RWPE1 (cell line): ENCODE data around the gene GTF2H4.
A peak's percentile ranks its signal among the peaks of the same experiment; 100 is the strongest.

Source experiments
- CTCF ChIA-PET: fragments of 350-600 bp; sonication (Branson Sonifier 250); formaldehyde crosslinking; extraction: SDS; loops from one replicate; lab custom pipeline; 2021; lab: Yijun Ruan, JAX
- POLR2A ChIA-PET: fragments of 400-600 bp; formaldehyde crosslinking; extraction: SDS; loops from one replicate; lab custom pipeline; 2020; ENCODE audit warnings: antibody characterized with exemption; ENCODE audit not compliant: low non-redundant PET; lab: Yijun Ruan, JAX
- DNase-seq: peaks from one replicate; pipeline ENCODE4 v3.0.0; 2012; ENCODE audit warnings: low spot score
- H3K27ac ChIP-seq: fragments of 450-650 bp; 2 replicates; pipeline ENCODE4 v1.5.1; 2017
- TF ChIP-seq, protein P1 (sequence below): fragments of 450-650 bp; conservative IDR thresholded peaks from 2 replicates; pipeline ENCODE4 v1.5.1; 2017; ENCODE audit warnings: low read depth, mild to moderate bottlenecking

Gene GTF2H4

GRCh38 chr6:30931969-30932645 is 24.1 kb downstream of the GTF2H4 start, which contains the start of gene SFTA2:
Gene SFTA2, minus strand, starts transcription at chr6:30932170. Its CDS starts 74 bp downstream, at chr6:30932096.
- H3K27ac ChIP-seq: no peak within 1 kb of the TSS; the same call in 1 of the 2 replicates
- ChIA-PET POLR2A (interaction anchor here (0.6 kb wide), 1 partner anchor 162 kb away, joined by 3 read pairs; no protein-coding TSS in a partner anchor), CTCF (no interaction called here)
- TF ChIP-seq, protein P1, sequence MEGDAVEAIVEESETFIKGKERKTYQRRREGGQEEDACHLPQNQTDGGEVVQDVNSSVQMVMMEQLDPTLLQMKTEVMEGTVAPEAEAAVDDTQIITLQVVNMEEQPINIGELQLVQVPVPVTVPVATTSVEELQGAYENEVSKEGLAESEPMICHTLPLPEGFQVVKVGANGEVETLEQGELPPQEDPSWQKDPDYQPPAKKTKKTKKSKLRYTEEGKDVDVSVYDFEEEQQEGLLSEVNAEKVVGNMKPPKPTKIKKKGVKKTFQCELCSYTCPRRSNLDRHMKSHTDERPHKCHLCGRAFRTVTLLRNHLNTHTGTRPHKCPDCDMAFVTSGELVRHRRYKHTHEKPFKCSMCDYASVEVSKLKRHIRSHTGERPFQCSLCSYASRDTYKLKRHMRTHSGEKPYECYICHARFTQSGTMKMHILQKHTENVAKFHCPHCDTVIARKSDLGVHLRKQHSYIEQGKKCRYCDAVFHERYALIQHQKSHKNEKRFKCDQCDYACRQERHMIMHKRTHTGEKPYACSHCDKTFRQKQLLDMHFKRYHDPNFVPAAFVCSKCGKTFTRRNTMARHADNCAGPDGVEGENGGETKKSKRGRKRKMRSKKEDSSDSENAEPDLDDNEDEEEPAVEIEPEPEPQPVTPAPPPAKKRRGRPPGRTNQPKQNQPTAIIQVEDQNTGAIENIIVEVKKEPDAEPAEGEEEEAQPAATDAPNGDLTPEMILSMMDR: no peak
- DNase-seq: no peak

- TF ChIP-seq, protein P1: no peak
- CTCF ChIA-PET: no interaction called here
- POLR2A ChIA-PET: no interaction called here
- no peak for DNase-seq
- no peak overlapping the region for H3K27ac ChIP-seq
These were observed 24.8 kb downstream of the GTF2H4 start for GRCh38 chr6:30932665-30933365.

GRCh38 chr6:30935018-30935417 is 27.0 kb downstream of the GTF2H4 start:
- peak overlapping the region; percentile 30; the same call in 1 of the 2 replicates for H3K27ac ChIP-seq
- CTCF ChIA-PET: interaction anchor here (0.6 to 0.8 kb wide), 4 partner anchors 21 to 167 kb away, joined by 3 to 4 read pairs (median 4); partner anchors contain the start of gene VARS2
- peak; percentile 26 for DNase-seq
- POLR2A ChIA-PET: no interaction called here
- TF ChIP-seq, protein P1: no peak

GRCh38 chr6:30937265-30937664 is 29.3 kb downstream of the GTF2H4 start:
- CTCF ChIA-PET: no interaction called here

GRCh38 chr6:30938730-30939129 is 30.7 kb downstream of the GTF2H4 start:
- ChIA-PET CTCF (interaction anchor here (0.7 kb wide), 1 partner anchor 141 kb away, joined by 3 read pairs; no protein-coding TSS in a partner anchor), POLR2A (no interaction called here)
- TF ChIP-seq, protein P1: no peak
- DNase-seq: no peak
- H3K27ac ChIP-seq: peak overlapping the region; percentile 27; the same call in 1 of the 2 replicates

More at GRCh38 chr6:30937265-30937664, 29.3 kb downstream of the GTF2H4 start:
- no peak overlapping the region for H3K27ac ChIP-seq
- TF ChIP-seq, protein P1: no peak
- POLR2A ChIA-PET: no interaction called here
- no peak for DNase-seq

- no peak for DNase-seq
- ChIA-PET POLR2A (no interaction called here), CTCF (no interaction called here)
- TF ChIP-seq, protein P1: no peak
- H3K27ac ChIP-seq: peak overlapping the region; percentile 27; the same call in 1 of the 2 replicates
These were observed 31.5 kb downstream of the GTF2H4 start for GRCh38 chr6:30939473-30939872.
